ENCODE data around the gene SLC50A1. TPM values are rescaled to one million over a fixed set of nuclear protein-coding genes. Genes with fewer than 3 reads are reported as not detected.
"Not testable (repeated sequence)": the region's sequence is repeated elsewhere in the genome, so short reads cannot be mapped to it uniquely, and the experiment has no call there.

Gene SLC50A1
- total RNA-seq, 1 donor from 2014 or later, result 44.7 TPM

- Histone ChIP-seq H3K27me3 (no peaks in the 10 kb centered on the region), H3K9me3 (no peaks in the 10 kb centered on the region), H3K36me3 (peaks cover 30% of the 10 kb centered on the region), H3K4me1 (peaks cover 21% of the 10 kb centered on the region), H3K27ac (peak overlapping the region; percentile 75), H3K4me3 (peak overlapping the region; percentile 11)
- DNase-seq, result peak; percentile 93
- peak; percentile 92 for ATAC-seq
- intact Hi-C loops (cut with DNase I), result loop anchor here (5.0 kb wide), 1 partner anchor 75 kb away; no protein-coding TSS in a partner anchor
- TF ChIP-seq CTCF (IDR thresholded peaks at IDR 0.05), result peak; percentile 86
These were observed 31.8 kb downstream of the SLC50A1 start for GRCh38 chr1:155167166-155168104.

- intact Hi-C loops (cut with DNase I), result loop anchor here (5.0 kb wide), 1 partner anchor 76 kb away; no protein-coding TSS in a partner anchor
- not testable (repeated sequence) for ATAC-seq
These were observed 32.4 kb downstream of the SLC50A1 start for GRCh38 chr1:155168105-155168445.

GRCh38 chr1:155168456-155169210, 33.0 kb downstream of the SLC50A1 start:
- intact Hi-C loops (cut with DNase I), result loop anchor here (5.0 kb wide), 1 partner anchor 76 kb away; no protein-coding TSS in a partner anchor
- Histone ChIP-seq H3K36me3 (peaks cover 30% of the 10 kb centered on the region), H3K9me3 (no peaks in the 10 kb centered on the region), H3K27me3 (no peaks in the 10 kb centered on the region), H3K27ac (no peak overlapping the region), H3K4me1 (peaks cover 24% of the 10 kb centered on the region), H3K4me3 (no peak overlapping the region)
- DNase-seq (no peak), ATAC-seq (no peak)
- TF ChIP-seq CTCF (IDR thresholded peaks at IDR 0.05), result no peak

More at GRCh38 chr1:155168105-155168445, 32.4 kb downstream of the SLC50A1 start:
- Histone ChIP-seq H3K4me1 (peaks cover 21% of the 10 kb centered on the region), H3K36me3 (peaks cover 30% of the 10 kb centered on the region)
- not testable (repeated sequence) for H3K27me3 ChIP-seq, H3K9me3 ChIP-seq, H3K4me3 ChIP-seq, H3K27ac ChIP-seq, DNase-seq

GRCh38 chr1:155169541-155169940, 33.9 kb downstream of the SLC50A1 start:
- H3K36me3 ChIP-seq, result peaks cover 30% of the 10 kb centered on the region
- DNase-seq (no peak), ATAC-seq (no peak)
- H3K4me3 ChIP-seq, result no peak overlapping the region
- no peaks in the 10 kb centered on the region for H3K9me3 ChIP-seq
- peaks cover 24% of the 10 kb centered on the region for H3K4me1 ChIP-seq
- intact Hi-C loops (cut with DNase I), result loop anchor here (5.0 kb wide), 1 partner anchor 77 kb away; no protein-coding TSS in a partner anchor
- TF ChIP-seq CTCF (IDR thresholded peaks at IDR 0.05), result no peak
- no peaks in the 10 kb centered on the region for H3K27me3 ChIP-seq
- H3K27ac ChIP-seq, result no peak overlapping the region

- Histone ChIP-seq H3K36me3 (peaks cover 30% of the 10 kb centered on the region), H3K9me3 (no peaks in the 10 kb centered on the region), H3K27ac (no peak overlapping the region), H3K27me3 (no peaks in the 10 kb centered on the region), H3K4me1 (peaks cover 24% of the 10 kb centered on the region), H3K4me3 (no peak overlapping the region)
- ATAC-seq, result no peak
- TF ChIP-seq CTCF (IDR thresholded peaks at IDR 0.05), result no peak
- intact Hi-C loops (cut with DNase I), result no loop called here
- no peak for DNase-seq
These were observed 34.6 kb downstream of the SLC50A1 start for GRCh38 chr1:155170101-155170785.
